SU-DHL-6 (cell line): Measurements from ENCODE around the gene BMP7.

Source experiments
- H2AFZ ChIP-seq: fragments of 200-600 bp; sonication (generic); 2 replicates; pipeline ENCODE4 v1.6.1; 2014; ENCODE audit warnings: low read depth, mild to moderate bottlenecking, moderate library complexity, mixed read lengths, antibody characterized with exemption, low read length; ENCODE audit not compliant: severe bottlenecking
- H3F3A ChIP-seq: fragments of 200-600 bp; shearing (Covaris generic); 2 replicates; pipeline ENCODE4 v1.6.0; 2016; ENCODE audit warnings: antibody characterized with exemption, mild to moderate bottlenecking; ENCODE audit not compliant: insufficient read depth
- H3K27ac ChIP-seq: fragments of 200-600 bp; sonication (generic); 2 replicates; pipeline ENCODE4 v1.5.1; 2016; ENCODE audit warnings: low read depth, mild to moderate bottlenecking, low read length, moderate library complexity, mixed read lengths
- H3K27me3 ChIP-seq: fragments of 200-600 bp; sonication (generic), shearing (Covaris generic); 2 replicates; pipeline ENCODE4 v1.6.0; 2014; ENCODE audit warnings: mild to moderate bottlenecking, low read length
- H3K36me3 ChIP-seq: fragments of 200-600 bp; sonication (generic); 2 replicates; pipeline ENCODE4 v1.6.1; 2014; ENCODE audit warnings: mild to moderate bottlenecking, low read length, mixed read lengths
- H3K4me2 ChIP-seq: fragments of 300-600, 200-600 bp; shearing (Covaris generic), sonication (generic); 2 replicates; pipeline ENCODE4 v1.6.0; 2014; ENCODE audit warnings: low read length, low read depth, mild to moderate bottlenecking; ENCODE audit not compliant: poor library complexity, severe bottlenecking
- H3K4me3 ChIP-seq: fragments of 200-600 bp; sonication (generic); 2 replicates; pipeline ENCODE4 v1.5.1; 2014; ENCODE audit warnings: antibody characterized with exemption, low read length, mild to moderate bottlenecking, mixed read lengths; ENCODE audit not compliant: insufficient read depth, poor library complexity, severe bottlenecking
- H3K79me2 ChIP-seq: fragments of 200-600 bp; sonication (generic); 2 replicates; pipeline ENCODE4 v1.6.1; 2014; ENCODE audit warnings: mild to moderate bottlenecking, low read length, moderate library complexity; ENCODE audit not compliant: insufficient read depth
- H3K9ac ChIP-seq: fragments of 200-600 bp; sonication (generic); 2 replicates; pipeline ENCODE4 v1.7.0; 2014; ENCODE audit warnings: mild to moderate bottlenecking, low read length
- H3K9me2 ChIP-seq: fragments of 200-600 bp; sonication (generic); replicated peaks from 2 replicates; pipeline ENCODE4 v1.6.1; 2014; ENCODE audit warnings: low read length; ENCODE audit not compliant: insufficient read depth
- H3K9me3 ChIP-seq: fragments of 200-600 bp; sonication (generic); 2 replicates; pipeline ENCODE4 v1.6.1; 2014; ENCODE audit warnings: low read length, mixed read lengths; ENCODE audit not compliant: insufficient read depth
- H4K20me1 ChIP-seq: fragments of 200-600 bp; sonication (generic); 2 replicates; pipeline ENCODE4 v1.6.1; 2014; ENCODE audit warnings: low read depth, mild to moderate bottlenecking, antibody characterized with exemption, low read length, moderate library complexity, mixed read lengths
- EZH2phosphoT487 ChIP-seq: fragments of 200-600 bp; sonication (generic), shearing (Covaris generic); conservative IDR thresholded peaks from 2 replicates; pipeline ENCODE4 v1.6.1; 2018; ENCODE audit warnings: mild to moderate bottlenecking, antibody characterized with exemption, low read length, moderate library complexity, mixed read lengths
- TF ChIP-seq, protein P1 (sequence below): fragments of 200-600 bp; sonication (generic); IDR thresholded peaks from one replicate; pipeline ENCODE4 v1.5.1; 2017; ENCODE audit warnings: antibody characterized with exemption, mild to moderate bottlenecking, low read length, moderate library complexity; ENCODE audit not compliant: insufficient read depth, poor library complexity, severe bottlenecking

Gene BMP7

DNA sequence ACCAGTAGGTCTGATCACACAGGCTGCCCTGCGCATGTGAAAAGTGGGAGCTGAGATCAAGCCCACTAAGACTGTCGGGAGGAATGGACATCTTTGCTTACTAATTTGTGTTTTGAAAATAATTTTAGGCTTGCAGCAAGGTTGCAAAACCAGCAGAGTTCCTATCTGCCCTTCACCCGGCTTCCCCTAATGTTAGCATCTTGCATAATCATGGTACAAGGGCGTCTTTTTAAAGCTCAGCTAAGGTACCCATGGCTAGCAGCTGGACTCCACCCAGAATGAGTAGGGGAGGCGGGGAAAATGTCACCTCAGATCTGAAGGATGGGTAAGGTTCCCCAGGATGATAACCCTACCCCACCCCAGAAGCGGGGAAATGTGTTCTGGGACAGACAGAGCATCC is 25.3 kb upstream of the BMP7 start:
- Histone ChIP-seq H3K36me3 (no peaks in the 10 kb centered on the region), H3K27ac (no peak overlapping the region), H3K9me3 (no peaks in the 10 kb centered on the region), H3K9ac (no peak overlapping the region), H3K9me2 (no peaks in the 10 kb centered on the region), H3K4me2 (no peak overlapping the region), H3K4me3 (no peak overlapping the region), H3F3A (no peaks in the 10 kb centered on the region), H3K27me3 (no peaks in the 10 kb centered on the region), H3K79me2 (no peaks in the 10 kb centered on the region), H2AFZ (no peak overlapping the region), H4K20me1 (no peaks in the 10 kb centered on the region)
- TF ChIP-seq, protein P1, sequence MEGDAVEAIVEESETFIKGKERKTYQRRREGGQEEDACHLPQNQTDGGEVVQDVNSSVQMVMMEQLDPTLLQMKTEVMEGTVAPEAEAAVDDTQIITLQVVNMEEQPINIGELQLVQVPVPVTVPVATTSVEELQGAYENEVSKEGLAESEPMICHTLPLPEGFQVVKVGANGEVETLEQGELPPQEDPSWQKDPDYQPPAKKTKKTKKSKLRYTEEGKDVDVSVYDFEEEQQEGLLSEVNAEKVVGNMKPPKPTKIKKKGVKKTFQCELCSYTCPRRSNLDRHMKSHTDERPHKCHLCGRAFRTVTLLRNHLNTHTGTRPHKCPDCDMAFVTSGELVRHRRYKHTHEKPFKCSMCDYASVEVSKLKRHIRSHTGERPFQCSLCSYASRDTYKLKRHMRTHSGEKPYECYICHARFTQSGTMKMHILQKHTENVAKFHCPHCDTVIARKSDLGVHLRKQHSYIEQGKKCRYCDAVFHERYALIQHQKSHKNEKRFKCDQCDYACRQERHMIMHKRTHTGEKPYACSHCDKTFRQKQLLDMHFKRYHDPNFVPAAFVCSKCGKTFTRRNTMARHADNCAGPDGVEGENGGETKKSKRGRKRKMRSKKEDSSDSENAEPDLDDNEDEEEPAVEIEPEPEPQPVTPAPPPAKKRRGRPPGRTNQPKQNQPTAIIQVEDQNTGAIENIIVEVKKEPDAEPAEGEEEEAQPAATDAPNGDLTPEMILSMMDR, result no peak
- TF ChIP-seq EZH2phosphoT487, result no peak

DNA sequence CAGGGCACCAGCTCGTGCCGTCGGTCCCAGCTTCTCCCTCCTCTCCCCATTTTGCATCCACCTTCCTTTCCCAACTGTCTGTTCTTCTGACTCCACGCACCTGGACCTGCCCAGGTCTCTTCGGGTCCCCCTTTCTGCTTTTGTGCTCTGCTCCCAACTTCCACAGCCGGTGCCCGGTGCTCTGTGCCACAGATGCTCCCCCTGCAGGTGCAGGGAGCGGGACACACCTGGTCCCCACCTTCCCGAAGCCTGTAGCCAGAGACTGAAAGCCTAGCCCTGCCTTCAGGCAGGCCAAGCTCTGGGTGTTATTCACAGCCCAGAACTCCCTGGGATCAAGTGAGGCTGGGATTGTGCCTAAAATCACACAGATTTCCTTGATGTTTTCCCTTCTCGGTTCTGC is 24.6 kb upstream of the BMP7 start:
- H2AFZ ChIP-seq, result no peak overlapping the region
- no peaks in the 10 kb centered on the region for H3K79me2 ChIP-seq
- H3F3A ChIP-seq, result no peaks in the 10 kb centered on the region
- no peak overlapping the region for H3K27ac ChIP-seq
- TF ChIP-seq EZH2phosphoT487, result no peak
- TF ChIP-seq, protein P1, result peak; percentile 18
- no peaks in the 10 kb centered on the region for H3K9me3 ChIP-seq
- no peaks in the 10 kb centered on the region for H3K36me3 ChIP-seq
- no peak overlapping the region for H3K9ac ChIP-seq
- H3K9me2 ChIP-seq, result no peaks in the 10 kb centered on the region
- H4K20me1 ChIP-seq, result no peaks in the 10 kb centered on the region
- no peak overlapping the region for H3K4me3 ChIP-seq
- no peaks in the 10 kb centered on the region for H3K27me3 ChIP-seq
- no peak overlapping the region for H3K4me2 ChIP-seq

DNA sequence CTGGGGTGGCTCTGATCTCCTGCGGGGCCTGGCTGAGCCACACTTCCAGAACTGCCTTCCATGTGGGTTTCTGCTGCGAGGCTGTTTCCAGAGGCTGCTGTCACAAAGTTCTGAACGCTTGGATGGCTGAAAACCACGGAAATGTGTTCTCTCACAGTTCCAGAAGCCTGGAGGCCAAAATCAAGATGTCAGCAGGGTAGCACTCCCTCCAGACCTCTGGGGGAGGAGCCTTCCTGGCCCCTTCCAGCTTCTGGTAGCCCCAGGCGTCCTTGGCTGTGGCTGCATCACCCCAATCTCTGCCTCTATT is 23.7 kb upstream of the BMP7 start:
- TF ChIP-seq, protein P1, result no peak
- TF ChIP-seq EZH2phosphoT487, result no peak
- H3K4me3 ChIP-seq, result no peak overlapping the region
- no peaks in the 10 kb centered on the region for H4K20me1 ChIP-seq
- no peaks in the 10 kb centered on the region for H3F3A ChIP-seq
- no peak overlapping the region for H3K4me2 ChIP-seq
- H3K27ac ChIP-seq, result no peak overlapping the region
- H3K9me3 ChIP-seq, result no peaks in the 10 kb centered on the region
- no peak overlapping the region for H2AFZ ChIP-seq
- no peaks in the 10 kb centered on the region for H3K79me2 ChIP-seq
- H3K9me2 ChIP-seq, result no peaks in the 10 kb centered on the region
- H3K27me3 ChIP-seq, result no peaks in the 10 kb centered on the region
- no peak overlapping the region for H3K9ac ChIP-seq
- H3K36me3 ChIP-seq, result no peaks in the 10 kb centered on the region

DNA sequence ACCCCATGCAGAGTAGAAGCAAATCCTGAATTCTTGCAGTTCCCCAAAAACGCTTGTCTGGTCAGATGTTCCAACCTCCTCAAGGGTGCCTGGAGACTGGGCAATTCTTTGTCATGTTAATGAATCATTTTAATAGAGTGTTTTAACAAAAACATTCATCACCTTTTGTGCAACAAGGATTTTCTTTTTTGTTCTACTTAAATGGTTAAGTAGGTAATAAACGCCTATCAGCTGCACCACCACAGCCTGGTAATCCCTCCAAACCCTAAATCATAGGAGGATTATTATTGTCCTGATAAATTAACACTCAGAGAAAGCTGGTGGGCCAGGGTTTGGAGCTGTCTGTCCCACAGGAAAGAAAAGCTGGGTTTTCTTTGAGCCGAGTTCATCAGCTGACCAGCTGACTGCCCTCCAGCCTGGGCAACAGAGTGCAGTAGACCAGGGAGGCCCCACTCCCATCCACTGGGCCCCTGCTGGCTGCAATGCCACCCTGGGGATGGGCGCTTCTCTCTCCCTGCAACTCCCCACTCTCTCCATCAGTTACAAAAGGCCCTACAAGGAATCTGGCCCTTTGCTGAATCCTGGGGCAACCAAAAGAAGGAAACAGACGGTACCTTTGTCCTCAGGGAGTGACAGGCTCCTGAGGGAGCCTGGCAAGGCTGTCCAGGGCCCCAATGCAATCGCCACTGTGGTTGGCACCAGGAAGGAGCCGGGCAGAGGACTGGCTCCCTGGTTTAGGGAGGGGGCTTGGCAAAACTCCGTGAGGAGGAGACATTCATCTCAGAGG is 23.1 kb upstream of the BMP7 start:
- Histone ChIP-seq H3F3A (peaks cover 4% of the 10 kb centered on the region), H3K27ac (no peak overlapping the region), H3K4me3 (no peak overlapping the region), H3K9me3 (no peaks in the 10 kb centered on the region), H3K9ac (no peak overlapping the region), H3K79me2 (no peaks in the 10 kb centered on the region), H2AFZ (no peak overlapping the region), H3K36me3 (no peaks in the 10 kb centered on the region), H3K27me3 (no peaks in the 10 kb centered on the region), H3K9me2 (no peaks in the 10 kb centered on the region), H3K4me2 (no peak overlapping the region), H4K20me1 (no peaks in the 10 kb centered on the region)
- TF ChIP-seq, protein P1, result no peak
- no peak for TF ChIP-seq EZH2phosphoT487
